ENCODE measurements around the gene THRSP. TPM values are rescaled to one million over a fixed set of nuclear protein-coding genes. Genes with fewer than 3 reads are reported as not detected.
"Not testable (repeated sequence)": the region's sequence is repeated elsewhere in the genome, so short reads cannot be mapped to it uniquely, and the experiment has no call there.

The THRSP gene
- total and polyA plus RNA-seq, 2 experiments from 2014 or later = not detected

GRCh38 chr11:78027759-78028158 lies 35.9 kb upstream of the THRSP start:
- Histone ChIP-seq H4K20me1 (replicated peaks; ENCODE audit: insufficient read depth) (no peaks in the 10 kb centered on the region), H3K4me3 (no peak overlapping the region), H3K4me2 (no peak overlapping the region), H3F3A (replicated peaks; ENCODE audit: low read depth) (peaks cover 9% of the 10 kb centered on the region), H2AFZ (no peak overlapping the region), H3K36me3 (ENCODE audit: insufficient read depth) (no peaks in the 10 kb centered on the region), H3K27me3 (ENCODE audit: insufficient read depth) (no peaks in the 10 kb centered on the region), H3K9me2 (ENCODE audit: insufficient read depth) (no peaks in the 10 kb centered on the region), H3K27ac (ENCODE audit: low read depth) (no peak overlapping the region), H3K79me2 (replicated peaks; ENCODE audit: insufficient read depth) (no peaks in the 10 kb centered on the region), H3K4me1 (ENCODE audit: insufficient read depth) (peaks cover 3% of the 10 kb centered on the region; the same call in 1 of the 2 replicates)
- TF ChIP-seq CREB1 (CRISPR knock-in tag; IDR thresholded peaks at IDR 0.05; ENCODE audit: low read depth) = no peak
- TF ChIP-seq ZNF331 (CRISPR knock-in tag; IDR thresholded peaks at IDR 0.05; ENCODE audit: low read depth) = no peak
- no peak for TF ChIP-seq JUNB (IDR thresholded peaks at IDR 0.05; ENCODE audit: unreplicated experiment)
- TF ChIP-seq CTCF (conservative IDR thresholded peaks at IDR 0.05; ENCODE audit: low read depth in 2 of 2) = no peak
- no peak for TF ChIP-seq EZH2 (IDR thresholded peaks at IDR 0.05; ENCODE audit: low read depth, unreplicated experiment)
- no peak for TF ChIP-seq EZH2phosphoT487 (IDR thresholded peaks at IDR 0.05; ENCODE audit: unreplicated experiment)
- TF ChIP-seq REST (IDR thresholded peaks at IDR 0.05; ENCODE audit: unreplicated experiment) = no peak
- TF ChIP-seq NANOG (IDR thresholded peaks at IDR 0.05; ENCODE audit: borderline replicate concordance) = no peak
- TF ChIP-seq ETS1 (IDR thresholded peaks at IDR 0.05) = no peak
- no peak for TF ChIP-seq ZNF462 (CRISPR knock-in tag; IDR thresholded peaks at IDR 0.05)
- TF ChIP-seq ZNF114 (CRISPR knock-in tag; IDR thresholded peaks at IDR 0.05) = no peak
- Mint-ChIP-seq H3K4me1 (peaks cover 2% of the 10 kb centered on the region; the same call in 1 of the 3 replicates), H3K4me3 (no peak overlapping the region), H3K27me3 (ENCODE audit: insufficient read depth, low read depth, poor library complexity) (no peaks in the 10 kb centered on the region), H3K9me3 (peaks cover 5% of the 10 kb centered on the region), H3K36me3 (ENCODE audit: low read depth) (no peaks in the 10 kb centered on the region), H3K27ac (no peak overlapping the region)
- ATAC-seq (no peak), DNase-seq (ENCODE audit: low spot score) (no peak)

GRCh38 chr11:78028423-78028822 lies 35.2 kb upstream of the THRSP start:
- H2AFZ ChIP-seq; H3K36me3 ChIP-seq (ENCODE audit: insufficient read depth); H3K4me3 ChIP-seq; H3K27ac Mint-ChIP-seq; H3K79me2 ChIP-seq (replicated peaks; ENCODE audit: insufficient read depth); ATAC-seq; H3K27ac ChIP-seq (ENCODE audit: low read depth); H3K9me3 Mint-ChIP-seq; H4K20me1 ChIP-seq (replicated peaks; ENCODE audit: insufficient read depth); DNase-seq (ENCODE audit: low spot score); H3K4me2 ChIP-seq; H3K27me3 Mint-ChIP-seq (ENCODE audit: insufficient read depth, low read depth, poor library complexity); H3K36me3 Mint-ChIP-seq (ENCODE audit: low read depth); H3K27me3 ChIP-seq (ENCODE audit: insufficient read depth); H3K4me1 ChIP-seq (ENCODE audit: insufficient read depth); H3K9me2 ChIP-seq (ENCODE audit: insufficient read depth); H3K4me3 Mint-ChIP-seq; H3F3A ChIP-seq (replicated peaks; ENCODE audit: low read depth); H3K4me1 Mint-ChIP-seq: not testable (repeated sequence)
